Stimulated activated effector memory CD8-positive, alpha-beta T cell treated with anti-CD3 and anti-CD28 coated beads, Interleukin-12 subunit alpha, Interleukin-12 subunit beta, amount 100 ng/mL, for 72 hours (primary cell): Measurements from ENCODE around the gene CHKB.

Experiments used
- ATAC-seq: fragments of 150-1000 bp; cut with Tn5 transposase; 2 replicates; pipeline ENCODE4 v1.10.0; 2021
- DNase-seq, 2 donors: peaks; one replicate each; pipeline ENCODE4 v3.0.0; 2021 to 2022; ENCODE audit warnings: low spot score in 2 of 2
- H3K27ac Mint-ChIP-seq: one replicate; pipeline ENCODE4 v1.8.0; 2022; ENCODE audit warnings: mild to moderate bottlenecking, mixed read lengths
- H3K36me3 Mint-ChIP-seq: one replicate; pipeline ENCODE4 v1.8.0; 2022; ENCODE audit warnings: mild to moderate bottlenecking, mixed read lengths
- H3K4me1 Mint-ChIP-seq: one replicate; pipeline ENCODE4 v1.8.0; 2022; ENCODE audit warnings: mixed read lengths
- H3K4me3 Mint-ChIP-seq: one replicate; pipeline ENCODE4 v1.8.0; 2022; ENCODE audit warnings: mild to moderate bottlenecking, mixed read lengths
- H3K9me3 Mint-ChIP-seq: one replicate; pipeline ENCODE4 v1.8.0; 2022; ENCODE audit warnings: mixed read lengths

The CHKB gene

DNA sequence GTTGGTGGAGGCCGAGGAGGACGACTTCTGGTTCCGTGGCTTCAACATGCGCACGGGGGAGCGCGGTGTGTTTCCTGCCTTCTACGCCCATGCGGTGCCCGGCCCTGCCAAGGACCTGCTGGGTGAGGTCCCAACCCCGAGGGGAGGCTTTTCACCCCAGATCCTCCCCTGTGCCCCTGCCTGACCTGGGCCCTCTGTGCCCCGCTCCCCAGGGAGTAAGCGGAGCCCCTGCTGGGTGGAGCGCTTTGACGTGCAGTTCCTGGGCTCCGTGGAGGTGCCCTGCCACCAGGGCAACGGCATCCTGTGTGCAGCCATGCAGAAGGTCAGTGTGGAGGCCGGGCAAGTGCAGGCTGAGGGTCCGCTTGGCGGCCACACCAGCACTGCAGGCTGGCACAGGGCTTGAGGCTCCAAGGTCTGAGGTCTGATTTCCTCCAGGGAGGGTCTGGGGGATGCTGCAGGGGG, 23.0 kb upstream of the CHKB start:
- peaks cover 16% of the 10 kb centered on the region for H3K4me1 Mint-ChIP-seq
- H3K9me3 Mint-ChIP-seq = no peaks in the 10 kb centered on the region
- DNase-seq (no peak), ATAC-seq (no peak)
- H3K4me3 Mint-ChIP-seq = no peak overlapping the region
- H3K36me3 Mint-ChIP-seq = no peaks in the 10 kb centered on the region
- H3K27ac Mint-ChIP-seq = no peak overlapping the region

DNA sequence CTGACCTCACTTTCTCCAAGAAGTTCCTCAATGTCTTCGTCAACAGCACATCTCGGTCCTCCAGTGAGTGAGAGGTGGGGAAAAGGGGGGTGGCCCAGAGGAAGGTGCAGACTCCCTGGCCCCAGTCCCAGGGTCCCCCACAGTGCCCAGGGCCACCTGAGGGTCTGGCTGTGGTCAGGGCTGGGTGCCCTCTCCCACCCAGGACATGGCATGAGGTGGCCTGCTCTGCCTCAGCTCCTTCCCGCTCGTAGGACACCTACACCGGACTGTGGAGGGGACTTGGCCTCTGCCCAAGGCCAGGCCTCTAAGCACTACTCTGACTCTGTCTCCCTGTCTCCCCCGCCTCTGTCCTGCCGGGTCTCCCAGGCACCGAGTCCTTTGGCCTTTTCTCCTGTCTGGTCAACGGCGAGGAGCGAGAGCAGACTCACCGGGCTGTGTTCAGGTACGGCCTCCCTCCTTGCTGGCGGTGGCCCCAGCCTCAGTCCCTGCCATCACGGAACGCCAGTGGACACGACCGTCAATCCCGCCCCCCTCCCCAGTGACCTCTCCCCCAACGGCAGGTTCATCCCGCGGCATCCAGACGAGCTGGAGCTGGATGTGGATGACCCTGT, 22.5 kb upstream of the CHKB start:
- DNase-seq = no peak
- Mint-ChIP-seq H3K27ac (no peak overlapping the region), H3K9me3 (no peaks in the 10 kb centered on the region), H3K4me1 (peaks cover 16% of the 10 kb centered on the region), H3K36me3 (no peaks in the 10 kb centered on the region), H3K4me3 (no peak overlapping the region)
- ATAC-seq = no peak

DNA sequence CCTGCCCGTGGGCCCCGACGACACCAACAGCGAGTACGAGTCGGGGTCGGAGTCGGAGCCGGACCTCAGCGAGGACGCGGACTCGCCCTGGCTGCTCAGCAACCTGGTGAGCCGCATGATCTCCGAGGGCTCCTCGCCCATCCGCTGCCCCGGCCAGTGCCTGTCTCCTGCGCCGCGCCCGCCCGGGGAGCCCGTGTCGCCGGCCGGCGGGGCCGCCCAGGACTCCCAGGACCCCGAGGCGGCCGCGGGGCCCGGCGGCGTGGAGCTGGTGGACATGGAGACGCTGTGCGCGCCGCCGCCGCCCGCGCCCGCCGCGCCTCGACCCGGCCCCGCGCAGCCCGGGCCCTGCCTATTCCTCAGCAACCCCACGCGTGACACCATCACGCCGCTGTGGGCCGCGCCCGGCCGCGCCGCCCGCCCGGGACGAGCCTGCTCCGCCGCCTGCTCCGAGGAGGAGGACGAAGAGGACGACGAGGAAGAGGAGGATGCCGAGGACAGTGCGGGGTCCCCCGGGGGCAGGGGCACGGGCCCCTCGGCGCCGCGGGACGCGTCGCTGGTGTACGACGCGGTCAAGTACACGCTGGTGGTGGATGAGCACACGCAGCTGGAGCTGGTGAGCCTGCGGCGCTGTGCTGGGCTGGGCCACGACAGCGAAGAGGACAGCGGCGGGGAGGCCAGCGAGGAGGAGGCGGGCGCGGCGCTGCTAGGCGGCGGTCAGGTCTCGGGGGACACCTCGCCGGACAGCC, 21.8 kb upstream of the CHKB start:
- ATAC-seq (no peak), DNase-seq (no peak)
- Mint-ChIP-seq H3K4me3 (no peak overlapping the region), H3K9me3 (no peaks in the 10 kb centered on the region), H3K4me1 (peaks cover 16% of the 10 kb centered on the region), H3K27ac (no peak overlapping the region), H3K36me3 (no peaks in the 10 kb centered on the region)

DNA sequence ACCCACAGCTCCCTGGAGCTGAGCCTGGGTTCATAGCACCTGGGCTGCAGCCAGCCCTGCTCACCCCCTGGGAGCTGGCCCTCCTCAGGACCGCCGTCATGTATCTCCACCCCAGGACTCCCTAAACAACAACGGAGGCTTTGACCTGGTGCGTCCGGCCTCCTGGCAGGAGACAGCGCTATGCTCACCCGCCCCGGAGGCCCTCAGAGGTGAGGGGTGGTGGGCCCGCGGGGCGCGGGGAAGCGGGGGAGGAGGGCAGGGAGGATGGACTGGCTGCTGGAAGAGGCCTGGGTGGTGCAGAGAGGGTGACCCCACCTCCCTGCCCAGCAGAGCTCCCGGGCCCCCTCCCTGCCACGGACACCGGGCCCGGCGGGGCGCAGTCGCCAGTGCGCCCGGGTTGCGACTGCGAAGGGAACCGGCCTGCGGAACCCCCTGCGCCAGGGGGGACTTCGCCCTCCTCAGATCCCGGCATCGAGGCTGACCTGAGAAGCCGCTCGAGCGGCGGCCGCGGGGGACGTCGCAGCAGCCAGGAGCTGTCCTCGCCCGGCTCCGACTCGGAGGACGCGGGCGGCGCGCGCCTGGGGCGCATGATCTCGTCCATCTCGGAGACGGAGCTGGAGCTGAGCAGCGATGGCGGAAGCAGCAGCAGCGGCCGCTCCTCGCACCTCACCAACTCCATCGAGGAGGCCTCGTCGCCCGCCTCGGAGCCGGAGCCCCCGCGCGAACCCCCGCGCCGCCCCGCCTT, 21.0 kb upstream of the CHKB start:
- ATAC-seq = no peak
- Mint-ChIP-seq H3K36me3 (no peaks in the 10 kb centered on the region), H3K4me3 (no peak overlapping the region), H3K4me1 (peaks cover 16% of the 10 kb centered on the region), H3K9me3 (no peaks in the 10 kb centered on the region), H3K27ac (no peak overlapping the region)
- no peak for DNase-seq

DNA sequence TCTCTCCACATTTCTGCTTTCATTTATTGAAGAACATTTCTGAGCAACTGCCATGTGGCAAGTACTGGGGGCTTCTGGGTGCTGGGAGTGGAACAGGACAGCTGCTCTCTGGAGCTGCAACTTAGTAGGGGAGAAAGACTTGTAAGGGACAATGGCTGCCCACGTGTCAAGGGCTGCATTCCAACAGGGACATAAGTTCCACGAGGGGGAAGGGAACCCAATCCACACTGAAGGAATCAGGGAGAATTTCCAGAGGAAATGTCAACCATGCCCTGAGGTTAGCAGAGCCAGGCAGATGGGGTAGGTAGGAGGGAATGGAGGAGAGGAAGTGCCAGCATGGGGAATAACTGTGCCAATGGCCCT, 19.7 kb upstream of the CHKB start:
- H3K27ac Mint-ChIP-seq = no peak overlapping the region
- DNase-seq (no peak), ATAC-seq (no peak)
- H3K9me3 Mint-ChIP-seq = no peaks in the 10 kb centered on the region
- H3K4me3 Mint-ChIP-seq = peak overlapping the region; percentile 51
- no peaks in the 10 kb centered on the region for H3K36me3 Mint-ChIP-seq
- peaks cover 12% of the 10 kb centered on the region for H3K4me1 Mint-ChIP-seq

DNA sequence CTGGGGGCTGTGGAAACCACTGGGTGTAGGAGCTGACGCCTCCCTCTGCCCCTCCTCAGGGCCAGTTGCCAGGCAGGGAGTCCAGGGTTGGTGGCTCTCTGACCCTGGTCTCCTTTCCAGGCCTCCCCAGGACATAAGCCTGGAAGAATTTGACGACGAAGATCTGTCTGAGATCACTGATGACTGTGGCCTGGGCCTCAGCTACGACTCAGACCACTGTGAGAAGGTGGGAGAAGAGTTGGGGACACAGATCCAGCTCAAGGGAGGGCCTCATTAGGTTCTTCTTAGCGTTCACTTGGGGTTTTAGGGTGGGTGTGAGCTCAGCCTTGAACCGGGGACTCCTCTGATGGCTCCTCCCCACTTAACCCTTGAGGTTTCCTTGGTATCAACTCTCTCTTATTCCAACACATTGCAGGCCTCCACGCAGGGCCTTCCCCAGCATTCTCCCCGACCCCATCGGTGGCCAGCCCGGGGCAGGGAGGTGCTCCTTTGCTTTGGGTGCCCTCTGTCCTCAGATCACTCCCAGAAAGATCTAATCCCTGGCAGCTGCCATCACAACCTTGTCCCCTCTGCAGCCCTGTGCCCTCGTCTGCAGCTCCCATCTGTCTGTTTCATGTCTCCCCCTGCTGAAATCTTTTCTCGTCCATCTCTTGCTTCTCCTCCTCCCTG, 19.2 kb upstream of the CHKB start:
- Mint-ChIP-seq H3K4me3 (peak overlapping the region; percentile 51), H3K9me3 (no peaks in the 10 kb centered on the region), H3K4me1 (peaks cover 11% of the 10 kb centered on the region), H3K36me3 (no peaks in the 10 kb centered on the region), H3K27ac (no peak overlapping the region)
- no peak for DNase-seq
- no peak for ATAC-seq

DNA sequence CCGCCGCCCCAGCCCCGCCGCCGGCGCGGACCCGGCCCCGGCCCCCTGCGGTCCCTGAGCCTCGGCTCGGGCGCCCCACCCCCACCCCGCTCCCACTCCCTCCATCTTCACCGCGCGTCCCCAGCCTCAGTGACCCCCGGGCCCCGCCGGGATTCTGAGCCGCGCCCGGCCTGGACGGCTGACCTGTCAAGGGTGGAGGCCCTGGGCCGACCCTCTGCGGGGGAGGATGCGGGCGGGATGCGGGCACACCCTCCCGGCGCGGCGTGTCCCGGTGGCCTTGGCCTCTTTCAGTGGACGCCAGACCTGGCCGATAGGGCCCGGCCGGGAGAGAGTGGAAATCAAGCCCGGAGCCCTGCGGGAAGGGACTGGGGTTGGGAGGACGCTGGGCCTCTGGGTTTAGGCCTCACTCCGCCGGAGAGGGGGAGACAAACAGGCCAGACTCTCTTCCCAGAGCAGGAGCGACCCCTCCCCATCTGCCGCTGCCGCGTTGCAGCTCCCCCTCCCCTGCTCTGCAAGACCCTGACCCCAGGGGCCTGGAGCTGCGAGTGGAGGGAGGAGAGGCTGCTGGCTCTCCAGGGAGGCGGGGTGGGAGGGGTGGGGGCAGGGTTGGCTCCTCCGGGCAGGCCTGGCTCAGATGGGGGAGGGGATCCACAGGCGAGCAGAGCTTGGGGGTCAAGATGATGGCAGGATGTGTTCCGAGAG, 18.5 kb upstream of the CHKB start:
- no peak overlapping the region for H3K27ac Mint-ChIP-seq

DNA sequence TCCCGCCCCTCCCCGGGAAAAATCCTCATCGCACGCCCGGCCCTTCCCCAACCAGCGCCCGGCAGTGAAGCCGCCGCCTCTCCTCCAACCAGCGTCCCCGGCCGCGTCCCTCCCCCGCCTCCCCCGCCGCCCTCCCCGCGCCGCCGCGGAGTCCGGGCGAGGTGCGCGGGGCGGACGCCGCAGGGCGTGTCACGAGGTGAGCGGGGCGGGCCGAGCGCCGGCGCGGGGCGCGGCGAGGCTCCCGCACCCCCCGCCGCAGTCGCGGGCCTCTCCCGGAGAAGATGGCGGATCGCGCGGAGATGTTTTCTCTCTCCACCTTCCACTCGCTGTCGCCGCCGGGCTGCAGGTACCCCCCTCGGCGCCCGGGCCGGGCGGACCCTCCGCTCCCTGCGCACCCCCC, 17.9 kb upstream of the CHKB start, which contains the start of gene MAPK8IP2:
MAPK8IP2 (plus strand) TSS at position 256 of the 400 bp plus-strand sequence; CDS start at position 282, 26 bp downstream.
- ATAC-seq (no peak), DNase-seq (no peak)
- H3K36me3 Mint-ChIP-seq = no peaks in the 10 kb centered on the region
- H3K4me1 Mint-ChIP-seq = peaks cover 11% of the 10 kb centered on the region
- no peaks in the 10 kb centered on the region for H3K9me3 Mint-ChIP-seq
- H3K4me3 Mint-ChIP-seq = peak within 1 kb of the TSS; percentile 51
- no peak within 1 kb of the TSS for H3K27ac Mint-ChIP-seq

More for the DNA sequence above, 18.5 kb upstream of the CHKB start:
- ATAC-seq (no peak), DNase-seq (no peak)
- no peaks in the 10 kb centered on the region for H3K36me3 Mint-ChIP-seq
- peaks cover 11% of the 10 kb centered on the region for H3K4me1 Mint-ChIP-seq
- H3K9me3 Mint-ChIP-seq = no peaks in the 10 kb centered on the region
- peak overlapping the region; percentile 51 for H3K4me3 Mint-ChIP-seq

DNA sequence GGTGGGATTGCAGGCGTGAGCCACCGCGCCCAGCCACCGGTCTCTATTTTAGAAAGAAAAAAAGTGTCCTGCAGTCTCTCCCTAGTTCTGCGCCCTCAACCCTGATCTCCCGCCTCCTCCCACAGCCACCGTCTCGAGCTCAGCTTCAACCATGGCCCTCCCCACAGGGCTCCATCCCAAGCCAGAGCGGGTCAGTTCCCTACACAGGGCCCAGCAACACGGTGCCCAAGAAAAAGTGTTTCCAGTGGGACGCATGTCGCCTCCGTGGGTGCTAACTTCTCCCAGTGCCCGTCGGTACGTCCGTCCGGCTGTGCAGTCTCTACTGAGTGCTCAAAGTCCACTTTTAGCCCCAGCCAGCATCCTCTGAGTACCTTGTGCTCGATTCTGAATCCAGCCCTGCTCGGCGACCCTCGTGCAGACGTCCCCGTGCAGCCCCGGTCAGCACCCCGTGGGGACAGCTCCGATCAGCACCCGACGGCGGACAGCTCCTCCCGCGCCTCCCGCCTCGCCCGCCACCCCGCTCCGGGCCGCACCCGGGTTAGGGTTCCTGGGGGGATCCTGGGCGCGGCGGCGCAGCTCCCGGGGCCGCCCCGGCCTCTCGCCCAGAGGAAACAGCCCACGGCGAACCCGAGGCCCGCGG, 17.3 kb upstream of the CHKB start:
- Mint-ChIP-seq H3K36me3 (no peaks in the 10 kb centered on the region), H3K4me1 (peaks cover 11% of the 10 kb centered on the region), H3K4me3 (peak overlapping the region; percentile 25), H3K9me3 (no peaks in the 10 kb centered on the region), H3K27ac (no peak overlapping the region)
- ATAC-seq = peak; percentile 73
- peak; percentile 55 to 76 for DNase-seq

DNA sequence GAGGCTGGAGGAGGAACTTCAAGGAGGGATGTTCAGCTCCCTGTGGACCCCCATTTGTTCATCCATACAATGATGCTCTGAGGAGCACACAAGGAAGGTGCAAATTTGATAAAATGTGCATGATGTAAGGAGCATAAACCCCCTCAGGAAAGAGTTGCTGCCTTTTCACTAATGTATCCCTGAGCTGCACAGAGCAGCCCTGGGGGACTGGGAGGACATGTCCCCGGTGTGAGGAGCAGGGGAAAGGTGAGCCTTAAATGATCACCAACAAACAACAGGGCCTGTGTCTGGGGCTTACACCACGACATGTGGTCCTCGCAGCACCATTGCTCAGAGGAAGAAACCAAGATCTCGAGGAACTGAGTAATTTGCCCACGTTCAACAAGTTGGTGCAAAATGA, 14.4 kb upstream of the CHKB start:
- Mint-ChIP-seq H3K27ac (no peak overlapping the region), H3K4me1 (peaks cover 7% of the 10 kb centered on the region), H3K4me3 (no peak overlapping the region), H3K36me3 (no peaks in the 10 kb centered on the region), H3K9me3 (no peaks in the 10 kb centered on the region)
- DNase-seq (no peak), ATAC-seq (no peak)

DNA sequence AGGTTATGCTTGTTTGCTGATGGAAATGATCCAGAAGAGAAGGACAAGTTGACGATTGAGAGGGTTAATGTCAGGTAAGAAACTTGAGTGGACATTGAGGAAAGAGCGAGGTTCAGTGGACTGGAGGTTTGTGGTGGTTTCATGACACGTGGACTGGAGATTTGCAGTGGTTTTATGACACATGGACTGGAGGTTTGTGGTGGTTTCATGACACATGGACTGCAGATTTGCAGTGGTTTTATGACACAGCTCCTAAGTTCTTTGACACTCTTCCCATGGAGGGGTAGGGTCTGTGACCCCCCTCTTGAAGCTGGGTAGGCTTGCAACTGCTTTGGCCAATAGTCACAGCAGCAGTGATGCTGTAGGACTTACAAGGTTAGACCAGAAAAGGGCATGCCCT, 12.5 kb upstream of the CHKB start:
- Mint-ChIP-seq H3K4me3 (no peak overlapping the region), H3K27ac (no peak overlapping the region), H3K4me1 (no peaks in the 10 kb centered on the region), H3K36me3 (no peaks in the 10 kb centered on the region), H3K9me3 (no peaks in the 10 kb centered on the region)
- ATAC-seq (no peak), DNase-seq (no peak)

DNA sequence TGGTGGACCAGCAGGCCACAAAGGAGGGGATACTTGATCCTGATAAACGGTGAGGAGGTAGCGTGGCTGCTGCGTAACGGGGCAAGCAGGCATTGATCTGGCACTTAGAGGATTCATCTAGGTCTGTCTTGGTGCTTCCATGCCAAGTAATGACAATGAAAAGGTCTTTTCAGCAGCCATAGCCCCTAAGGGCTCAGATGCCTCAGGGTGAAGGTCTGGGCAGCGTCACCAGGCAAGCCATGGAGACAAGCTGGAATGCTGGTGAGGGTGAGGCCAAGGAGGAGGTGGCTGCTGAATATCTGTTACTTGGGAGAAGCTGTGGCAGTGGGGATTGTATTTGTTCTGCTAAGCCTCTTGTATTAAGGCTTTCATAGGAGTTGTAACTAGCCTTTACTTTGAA, 4.8 kb upstream of the CHKB start:
- ATAC-seq (no peak), DNase-seq (no peak)
- Mint-ChIP-seq H3K4me3 (no peak overlapping the region), H3K9me3 (no peaks in the 10 kb centered on the region), H3K27ac (no peak overlapping the region), H3K4me1 (peaks cover 5% of the 10 kb centered on the region), H3K36me3 (peaks cover 13% of the 10 kb centered on the region)

DNA sequence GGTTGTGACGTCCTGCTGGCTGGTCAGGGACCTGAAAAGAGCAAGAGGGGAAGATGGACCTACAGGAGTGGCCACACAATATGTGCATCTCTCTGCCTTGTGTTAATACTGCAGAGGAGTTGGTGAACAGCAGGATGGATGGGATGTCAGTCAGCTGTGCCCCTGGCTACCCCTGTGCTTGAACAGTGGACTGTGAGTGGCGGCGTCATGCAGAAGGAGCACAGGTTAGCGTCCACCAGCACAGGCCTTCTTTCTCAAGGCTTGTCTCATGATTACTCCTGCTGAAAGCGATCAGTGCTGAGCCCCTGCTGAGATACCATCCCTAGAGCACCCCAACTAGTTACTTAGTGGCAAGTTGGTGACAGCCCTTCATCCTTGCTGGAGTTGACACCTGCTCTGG, 3.8 kb upstream of the CHKB start:
- DNase-seq (no peak), ATAC-seq (no peak)
- Mint-ChIP-seq H3K36me3 (peaks cover 14% of the 10 kb centered on the region), H3K4me3 (no peak overlapping the region), H3K9me3 (no peaks in the 10 kb centered on the region), H3K27ac (no peak overlapping the region), H3K4me1 (peaks cover 10% of the 10 kb centered on the region)

DNA sequence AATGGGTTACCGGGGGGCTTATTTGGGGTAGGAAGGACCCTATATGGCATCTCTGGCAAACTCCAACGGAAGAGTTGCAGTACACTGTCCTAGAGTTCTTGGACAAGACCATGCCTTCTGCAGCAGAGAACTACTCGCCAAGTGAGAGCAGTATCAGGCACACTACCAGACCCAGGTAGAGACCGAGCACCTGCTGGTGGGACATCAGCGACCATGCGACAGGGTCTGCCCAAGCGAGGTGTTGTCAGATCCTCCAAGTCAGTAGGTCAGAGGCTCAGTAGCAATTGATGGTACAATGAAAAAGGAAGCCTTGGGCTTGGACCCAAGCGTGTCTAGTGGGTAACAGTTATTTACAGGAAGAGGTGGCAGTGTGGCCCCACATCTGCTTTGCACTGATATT, 3.1 kb upstream of the CHKB start:
- DNase-seq (no peak), ATAC-seq (no peak)
- no peaks in the 10 kb centered on the region for H3K9me3 Mint-ChIP-seq
- peaks cover 15% of the 10 kb centered on the region for H3K4me1 Mint-ChIP-seq
- no peak overlapping the region for H3K27ac Mint-ChIP-seq
- no peak overlapping the region for H3K4me3 Mint-ChIP-seq
- H3K36me3 Mint-ChIP-seq = peaks cover 19% of the 10 kb centered on the region
